HepG2 (cell line): ENCODE results near the gene CD37. TPM values are rescaled to one million over a fixed set of nuclear protein-coding genes. Genes with fewer than 3 reads are reported as not detected.

Experiments used
- ATAC-seq: fragments of 200-7000 bp; cut with Tn5 transposase; 3 replicates; pipeline ENCODE4 v1.9.1; 2020; ENCODE audit warnings: mild to moderate bottlenecking, moderate library complexity
- BruUV-seq: library from RNA; stranded (reverse); fragments of 400-500 nt; replicated peaks from 2 replicates; lab custom pipeline; 2021; lab: Mats Ljungman, UMichigan
- CTCF ChIA-PET: fragments of 300-600 bp; formaldehyde crosslinking; extraction: SDS; loops from one replicate; lab custom pipeline; 2021; ENCODE audit warnings: low total read pairs, inconsistent platforms, low intra/inter-chr PET ratio; lab: Yijun Ruan, JAX
- POLR2A ChIA-PET: fragments of 350-600 bp; sonication (Branson Sonifier 250); formaldehyde crosslinking; loops from one replicate; lab custom pipeline; 2020; ENCODE audit warnings: antibody characterized with exemption, inconsistent platforms; lab: Yijun Ruan, JAX
- DNase-seq: peaks from one replicate; pipeline ENCODE4 v3.0.0-alpha.2; 2015; ENCODE audit warnings: low spot score
- FAIRE-seq: peaks from 3 replicates; lab custom pipeline; 2011; peaks lifted over from hg19 to GRCh38; lab: Jason Lieb, UNC
- H2AFZ ChIP-seq: one replicate; pipeline ENCODE4 v1.6.1; 2011; ENCODE audit warnings: low read length, inconsistent platforms
- H3K27ac ChIP-seq: fragments of 300-600 bp; 3 replicates; pipeline ENCODE4 v1.8.0; 2011; ENCODE audit warnings: mixed run types, mild to moderate bottlenecking, mixed read lengths, low read length, inconsistent platforms; ENCODE audit not compliant: insufficient read depth; ENCODE audit errors: extremely low read length
- H3K27me3 ChIP-seq, 2 experiments: fragments of 200-600 bp in 1 of 2; 2 replicates in 1 of 2; 3 replicates in 1 of 2; pipeline versions ENCODE4 v1.6.0 to v1.8.0; 2011; ENCODE audit warnings: low read length in 2 of 2, mild to moderate bottlenecking in 2 of 2, moderate library complexity in 2 of 2, inconsistent platforms in 1 of 2; ENCODE audit not compliant: insufficient read depth in 2 of 2, control insufficient read depth in 1 of 2
- H3K36me3 ChIP-seq, 2 experiments: fragments of 200-600 bp in 1 of 2; replicated peaks in 1 of 2; 2 replicates in 1 of 2; 3 replicates in 1 of 2; pipeline versions ENCODE4 v1.5.1 to v1.8.0; 2011; ENCODE audit warnings: low read length in 2 of 2, inconsistent platforms in 1 of 2; ENCODE audit not compliant: insufficient read depth in 2 of 2, control insufficient read depth in 1 of 2
- H3K4me1 ChIP-seq: 2 replicates; pipeline ENCODE4 v1.5.1; 2012; ENCODE audit warnings: low read length, inconsistent platforms; ENCODE audit not compliant: insufficient read depth
- H3K4me2 ChIP-seq: 2 replicates; pipeline ENCODE4 v1.6.0; 2011; ENCODE audit warnings: low read depth, low read length, inconsistent platforms
- H3K4me3 ChIP-seq, 3 experiments: fragments of 200-600 bp in 1 of 3; sonication (generic), shearing (Covaris generic) in 1 of 3; replicated peaks in 1 of 3; 2 replicates each; pipeline ENCODE4 v1.5.1; 2011 to 2016; ENCODE audit warnings: low read length in 3 of 3, inconsistent platforms in 2 of 3, low read depth in 2 of 3, mild to moderate bottlenecking in 2 of 3, control low read depth in 1 of 3, mixed read lengths in 1 of 3; ENCODE audit not compliant: insufficient read depth in 1 of 3
- H3K79me2 ChIP-seq: one replicate; pipeline ENCODE4 v1.6.1; 2011; ENCODE audit warnings: low read length, inconsistent platforms; ENCODE audit not compliant: insufficient read depth
- H3K9ac ChIP-seq: 2 replicates; pipeline ENCODE4 v1.6.0; 2011; ENCODE audit warnings: mild to moderate bottlenecking, low read depth, low read length, inconsistent platforms; ENCODE audit not compliant: insufficient read depth
- H3K9me3 ChIP-seq: 2 replicates; pipeline ENCODE4 v1.5.1; 2012; ENCODE audit warnings: mild to moderate bottlenecking, low read length
- H4K20me1 ChIP-seq: 2 replicates; pipeline ENCODE4 v1.6.0; 2011; ENCODE audit warnings: inconsistent platforms, mild to moderate bottlenecking, low read length, moderate library complexity; ENCODE audit not compliant: insufficient read depth
- AFF4 ChIP-seq: sonication (generic); formaldehyde crosslinking; IDR thresholded peaks from 2 replicates; pipeline ENCODE4 v1.4.0; 2020; ENCODE audit warnings: missing genetic modification reagents
- AHR ChIP-seq: IDR thresholded peaks from 2 replicates; pipeline ENCODE4 v1.6.1; 2018; ENCODE audit warnings: missing genetic modification reagents, missing compliant biosample characterization
- CEBPG ChIP-seq: IDR thresholded peaks from 2 replicates; pipeline ENCODE4 v1.6.1; 2016
- CREB1 ChIP-seq, 2 experiments: fragments of 450-650 bp in 1 of 2; IDR thresholded peaks; 2 replicates each; pipeline ENCODE4 v1.6.1; 2016 to 2017; ENCODE audit warnings: control low read depth in 1 of 2, mild to moderate bottlenecking in 1 of 2, missing compliant biosample characterization in 1 of 2, missing genetic modification characterization in 1 of 2
- DR1 ChIP-seq: sonication (generic); formaldehyde crosslinking; IDR thresholded peaks from 2 replicates; pipeline ENCODE4 v1.8.0; 2021; ENCODE audit warnings: mild to moderate bottlenecking, missing genetic modification reagents, inconsistent platforms
- E2F5 ChIP-seq: sonication (generic); formaldehyde crosslinking; conservative IDR thresholded peaks from 2 replicates; pipeline ENCODE4 v1.4.0; 2020; ENCODE audit warnings: missing genetic modification reagents
- FOSL2 ChIP-seq: sonication (generic); formaldehyde crosslinking; IDR thresholded peaks from 2 replicates; pipeline ENCODE4 v1.4.0; 2020; ENCODE audit warnings: missing genetic modification reagents
- FOXK2 ChIP-seq: fragments of 450-650 bp; IDR thresholded peaks from 2 replicates; pipeline ENCODE4 v1.6.1; 2016
- HDAC2 ChIP-seq: sonication (generic); formaldehyde crosslinking; IDR thresholded peaks from 2 replicates; pipeline ENCODE4 v1.4.0; 2020; ENCODE audit warnings: missing genetic modification reagents
- HOXA7 ChIP-seq: sonication (generic); formaldehyde crosslinking; IDR thresholded peaks from 2 replicates; pipeline ENCODE4 v1.8.1; 2022; ENCODE audit warnings: mild to moderate bottlenecking, missing genetic modification reagents, moderate library complexity
- KLF13 ChIP-seq: sonication (generic); formaldehyde crosslinking; IDR thresholded peaks from 2 replicates; pipeline ENCODE4 v1.4.0; 2020; ENCODE audit warnings: mild to moderate bottlenecking, missing genetic modification reagents
- LCORL ChIP-seq, 2 experiments: fragments of 450-650 bp in 1 of 2; sonication (generic) in 1 of 2; formaldehyde crosslinking in 1 of 2; IDR thresholded peaks; 2 replicates each; pipeline versions ENCODE4 v1.5.0 to v1.6.1; 2017 to 2020; ENCODE audit warnings: antibody characterized with exemption in 1 of 2, missing genetic modification reagents in 1 of 2
- POLR2AphosphoS5 ChIP-seq: IDR thresholded peaks from 2 replicates; pipeline ENCODE4 v1.6.1; 2012; ENCODE audit warnings: low read depth, low read length
- ZNF333 ChIP-seq: sonication (generic); formaldehyde crosslinking; IDR thresholded peaks from 2 replicates; pipeline ENCODE4 v1.4.0; 2020; ENCODE audit warnings: mild to moderate bottlenecking, missing genetic modification reagents, borderline replicate concordance
- ZNF501 ChIP-seq: sonication (generic); formaldehyde crosslinking; IDR thresholded peaks from 2 replicates; pipeline ENCODE4 v1.5.1; 2020; ENCODE audit warnings: mild to moderate bottlenecking, moderate library complexity, missing genetic modification reagents
- ZNF607 ChIP-seq: sonication (generic); formaldehyde crosslinking; IDR thresholded peaks from 2 replicates; pipeline ENCODE4 v1.5.1; 2020; ENCODE audit warnings: missing genetic modification reagents, mild to moderate bottlenecking, borderline replicate concordance
- ZNF761 ChIP-seq: sonication (generic); formaldehyde crosslinking; conservative IDR thresholded peaks from 2 replicates; pipeline ENCODE4 v1.4.0; 2020; ENCODE audit warnings: mild to moderate bottlenecking, missing genetic modification reagents
- ZNF792 ChIP-seq: IDR thresholded peaks from 2 replicates; pipeline ENCODE4 v1.6.1; 2016
- ZNF850 ChIP-seq: sonication (generic); formaldehyde crosslinking; conservative IDR thresholded peaks from 2 replicates; pipeline ENCODE4 v1.9.0; 2021; ENCODE audit warnings: mild to moderate bottlenecking, missing genetic modification reagents
- ZUFSP ChIP-seq: sonication (generic); formaldehyde crosslinking; IDR thresholded peaks from 2 replicates; pipeline ENCODE4 v1.9.0; 2021; ENCODE audit warnings: missing genetic modification reagents, mild to moderate bottlenecking, borderline replicate concordance
- WGBS: methylation state at CpG from one replicate; pipeline ENCODE4 v1.1.6; 2017; ENCODE audit warnings: low lambda C conversion rate; 5-methylcytosine and 5-hydroxymethylcytosine counted together
- in situ Hi-C: cut with HindIII; loops from 2 replicates; pipeline ENCODE4 v1.10.0; 2017; ENCODE audit warnings: low pct_unique_long_range_greater_than_20kb; ENCODE audit not compliant: extremely low pct_ligation_motif_present
- intact Hi-C: fragments of 100-400 bp; cut with micrococcal nuclease; formaldehyde crosslinking; loops from one replicate; pipeline ENCODE4 v1.10.0; 2022; ENCODE audit not compliant: unreplicated experiment
- polyA plus RNA-seq, 8 experiments: library from polyadenylated mRNA; depleted of rRNA in 3 of 8; stranded (reverse) in 7 of 8; unstranded in 1 of 8; fragments of >200 nt; fragmentation: Illumina TruSeq in 4 of 8; extraction: Trizol in 4 of 8; gene quantifications; 2 replicates each; pipeline versions ENCODE4 v1.2.1 to v1.2.3, GENCODE V29; 2011 to 2016; ENCODE audit warnings: low read depth in 4 of 8, missing spikeins in 1 of 8, mixed read lengths in 1 of 8; ENCODE audit not compliant: insufficient read depth in 1 of 8
- total RNA-seq, 5 experiments: library from RNA; depleted of rRNA; stranded (reverse); fragments of >200 nt; fragmentation: Illumina TruSeq; extraction: Trizol; gene quantifications; 2 replicates each; pipeline ENCODE4 v1.2.3, GENCODE V29; 2016; ENCODE audit warnings: low read depth in 1 of 5

CD37 gene
- total and polyA plus RNA-seq, 2 of the 13 experiments (the other 11 are each of a cell fraction or from before 2014, with no cell fraction given) = not detected

- H3K27me3 ChIP-seq = no peaks in the 10 kb centered on the region
- no peak overlapping the region for H3K27ac ChIP-seq
- 4% methylated on average over 2 of the region's 2 CpGs for WGBS
- no TSS peak for BruUV-seq
- H2AFZ ChIP-seq = no peak overlapping the region
- ChIA-PET CTCF (no interaction called here), POLR2A (interaction anchor here (1.3 kb wide), 1 partner anchor 9 kb away, joined by 4 read pairs; no protein-coding TSS in a partner anchor)
- peak overlapping the region; percentile 50 for H3K4me2 ChIP-seq
- no peaks in the 10 kb centered on the region for H3K36me3 ChIP-seq
- no peaks in the 10 kb centered on the region for H3K9me3 ChIP-seq
- FAIRE-seq (peak; percentile 99), ATAC-seq (peak; percentile 96), DNase-seq (peak; percentile 86)
- peak overlapping the region in 1 of 3 experiments; percentile 17; a peak in 2 of 6 replicates for H3K4me3 ChIP-seq
- no peak overlapping the region for H3K9ac ChIP-seq
- peaks cover 35% of the 10 kb centered on the region for H3K4me1 ChIP-seq
- intact Hi-C loops (no loop called here), in situ Hi-C loops (no loop called here)
- H4K20me1 ChIP-seq = no peaks in the 10 kb centered on the region
- no peaks in the 10 kb centered on the region for H3K79me2 ChIP-seq
- TF ChIP-seq ZNF501 (CRISPR knock-in tag) = no peak
- no peak for TF ChIP-seq ZUFSP (CRISPR knock-in tag)
- TF ChIP-seq AHR (CRISPR knock-in tag) = no peak
- no peak for TF ChIP-seq E2F5 (CRISPR knock-in tag)
- TF ChIP-seq ZNF333 (CRISPR knock-in tag) = no peak
- no peak for TF ChIP-seq CREB1 (IDR thresholded peaks at IDR 0.05)
- TF ChIP-seq CREB1 (CRISPR knock-in tag; IDR thresholded peaks at IDR 0.05) = no peak
- TF ChIP-seq ZNF850 (CRISPR knock-in tag) = no peak
- no peak for TF ChIP-seq KLF13 (CRISPR knock-in tag)
- peak; percentile 55 for TF ChIP-seq POLR2AphosphoS5
- TF ChIP-seq LCORL (IDR thresholded peaks at IDR 0.05) = no peak
- peak; percentile 24; the same call in 1 of the 2 replicates for TF ChIP-seq LCORL (CRISPR knock-in tag; IDR thresholded peaks at IDR 0.05)
- no peak for TF ChIP-seq ZNF761 (CRISPR knock-in tag)
- TF ChIP-seq ZNF607 = no peak
- no peak for TF ChIP-seq FOXK2
- peak; percentile 30; the same call in 1 of the 2 replicates for TF ChIP-seq HDAC2 (CRISPR knock-in tag)
- peak; percentile 88 for TF ChIP-seq CEBPG (CRISPR knock-in tag)
- TF ChIP-seq FOSL2 (CRISPR knock-in tag) = 0 out of 2 replicates have a peak, but pooled peaks have one; percentile 29
- TF ChIP-seq AFF4 = no peak
- TF ChIP-seq ZNF792 (CRISPR knock-in tag) = no peak
- no peak for TF ChIP-seq DR1
- no peak for TF ChIP-seq HOXA7
These were observed 3.6 kb upstream of the CD37 start for GRCh38 chr19:49331616-49332055.
